Lung (tissue), 12 donors: ENCODE data around the gene LCN10. TPM values are rescaled to one million over a fixed set of nuclear protein-coding genes. Genes with fewer than 3 reads are reported as not detected.

Experiments
- ATAC-seq: fragments of 200-7000 bp; cut with Tn5 transposase; one replicate; pipeline ENCODE4 v1.9.1; 2020; ENCODE audit warnings: moderate number of reproducible peaks; ENCODE audit not compliant: insufficient read depth, low FRiP score
- DNase-seq, 3 donors: peaks; one replicate each; pipeline ENCODE4 v3.0.0-alpha.2; 2013 to 2017
- H3K27ac ChIP-seq, 2 donors: one replicate each; pipeline ENCODE4 v1.5.1; 2013; ENCODE audit warnings: mild to moderate bottlenecking in 2 of 2, moderate library complexity in 2 of 2, control low read depth in 1 of 2, inconsistent platforms in 1 of 2, low read depth in 1 of 2, low read length in 1 of 2
- H3K27me3 ChIP-seq, 3 donors: one replicate each; pipeline ENCODE4 v1.5.1; 2013; ENCODE audit warnings: low read length in 2 of 3; ENCODE audit not compliant: control insufficient read depth in 3 of 3, insufficient read depth in 3 of 3
- H3K36me3 ChIP-seq, 4 donors: one replicate each; pipeline ENCODE4 v1.5.1; 2013; ENCODE audit warnings: low read length in 4 of 4, mild to moderate bottlenecking in 1 of 4, moderate library complexity in 1 of 4; ENCODE audit not compliant: control insufficient read depth in 4 of 4, insufficient read depth in 4 of 4
- H3K4me1 ChIP-seq, 5 donors: one replicate each; pipeline ENCODE4 v1.5.1; 2013; ENCODE audit warnings: low read length in 5 of 5, mild to moderate bottlenecking in 2 of 5, moderate library complexity in 1 of 5; ENCODE audit not compliant: control insufficient read depth in 5 of 5, insufficient read depth in 5 of 5
- H3K4me3 ChIP-seq: one replicate; pipeline ENCODE4 v1.5.1; 2013; ENCODE audit warnings: mild to moderate bottlenecking, control low read depth, moderate library complexity
- H3K9ac ChIP-seq, 2 donors: one replicate each; pipeline ENCODE4 v1.5.1; 2013; ENCODE audit warnings: low read length in 2 of 2, control low read depth in 1 of 2; ENCODE audit not compliant: insufficient read depth in 1 of 2
- H3K9me3 ChIP-seq, 4 donors: one replicate each; pipeline ENCODE4 v1.5.1; 2013; ENCODE audit warnings: low read length in 3 of 4, mild to moderate bottlenecking in 1 of 4, moderate library complexity in 1 of 4; ENCODE audit not compliant: control insufficient read depth in 4 of 4, insufficient read depth in 3 of 4
- CTCF ChIP-seq: IDR thresholded peaks from 2 replicates; pipeline ENCODE4 v1.5.1; 2012; ENCODE audit warnings: mild to moderate bottlenecking; ENCODE audit errors: control extremely low read depth, extremely low read depth
- WGBS, 2 donors: extraction: QIAGEN DNeasy Blood & Tissue Kit; methylation state at CpG; one replicate each; pipeline ENCODE4 v1.1.7; 2013; 5-methylcytosine and 5-hydroxymethylcytosine counted together
- polyA plus RNA-seq, 2 donors: library from polyadenylated mRNA; stranded (reverse); fragments of 200-250 nt; gene quantifications; one replicate each; pipeline ENCODE4 v1.2.1, GENCODE V29; 2013
- total RNA-seq, 2 donors: library from RNA; depleted of rRNA in 1 of 2; stranded (reverse); fragments of >200 nt in 1 of 2; gene quantifications; one replicate each; pipeline ENCODE4 v1.2.1, GENCODE V29; 2014 to 2021
- donor health status: control.
- donor health status: control.
- donor health status: Bipolar disorder and iron deficiency.
- donor health status: healthy.
- donor health status: DM: yes; HTN: yes; CAD: no.

Gene LCN10
- total and polyA plus RNA-seq, 4 donors: 0.72 to 6.4 (median 4.7) TPM; not detected in 1

- TF ChIP-seq CTCF: no peak
- Histone ChIP-seq H3K27ac (no peak overlapping the region), H3K9me3 (peaks cover 0 to 6% (median 3%) of the 10 kb centered on the region in 4 donors), H3K4me1 (peaks cover 0 to 3% (median 0%) of the 10 kb centered on the region in 5 donors), H3K9ac (no peak overlapping the region), H3K4me3 (no peak overlapping the region), H3K27me3 (no peaks in the 10 kb centered on the region), H3K36me3 (no peaks in the 10 kb centered on the region)
- DNase-seq (no peak), ATAC-seq (no peak)
- 80 to 86% methylated on average over 9 of the region's 9 CpGs for WGBS, 2 donors
Observed at GRCh38 chr9:136759001-136759400, 16.3 kb upstream of the LCN10 start.

GRCh38 chr9:136757751-136758140 is 15.0 kb upstream of the LCN10 start:
- no peak overlapping the region for H3K27ac ChIP-seq
- no peak for TF ChIP-seq CTCF
- peaks cover 0 to 3% (median 0%) of the 10 kb centered on the region in 5 donors for H3K4me1 ChIP-seq
- H3K27me3 ChIP-seq: no peaks in the 10 kb centered on the region
- WGBS, 2 donors: 87% methylated on average over 15 to 20 of the region's 20 CpGs
- DNase-seq (no peak), ATAC-seq (no peak)
- no peak overlapping the region for H3K4me3 ChIP-seq
- no peaks in the 10 kb centered on the region for H3K36me3 ChIP-seq
- H3K9me3 ChIP-seq: peaks cover 0 to 6% (median 3%) of the 10 kb centered on the region in 4 donors
- H3K9ac ChIP-seq: no peak overlapping the region

- H3K4me3 ChIP-seq: no peak overlapping the region
- no peak for TF ChIP-seq CTCF
- 88 to 95% methylated on average over 19 to 20 of the region's 20 CpGs for WGBS, 2 donors
- no peaks in the 10 kb centered on the region for H3K36me3 ChIP-seq
- DNase-seq (no peak), ATAC-seq (no peak)
- no peaks in the 10 kb centered on the region for H3K27me3 ChIP-seq
- no peak overlapping the region for H3K27ac ChIP-seq
- peaks cover 0 to 6% (median 3%) of the 10 kb centered on the region in 4 donors for H3K9me3 ChIP-seq
- H3K4me1 ChIP-seq: peaks cover 0 to 3% (median 0%) of the 10 kb centered on the region in 5 donors
- no peak overlapping the region for H3K9ac ChIP-seq
Observed at GRCh38 chr9:136757328-136757727, 14.6 kb upstream of the LCN10 start.

GRCh38 chr9:136756836-136757235 is 14.1 kb upstream of the LCN10 start:
- WGBS, 2 donors: 92 to 93% methylated on average over 18 of the region's 18 CpGs
- peaks cover 0 to 3% (median 0%) of the 10 kb centered on the region in 5 donors for H3K4me1 ChIP-seq
- H3K27me3 ChIP-seq: no peaks in the 10 kb centered on the region
- ATAC-seq (no peak), DNase-seq (no peak)
- H3K9me3 ChIP-seq: peaks cover 0 to 6% (median 3%) of the 10 kb centered on the region in 4 donors
- no peak overlapping the region for H3K27ac ChIP-seq
- H3K36me3 ChIP-seq: no peaks in the 10 kb centered on the region
- no peak overlapping the region for H3K9ac ChIP-seq
- H3K4me3 ChIP-seq: no peak overlapping the region
- TF ChIP-seq CTCF: no peak
